HFFc6 (cell line): ENCODE results near the gene MBOAT1. TPM values are rescaled to one million over a fixed set of nuclear protein-coding genes. Genes with fewer than 3 reads are reported as not detected.
"Not testable (repeated sequence)": the region's sequence is repeated elsewhere in the genome, so short reads cannot be mapped to it uniquely, and the experiment has no call there.

ENCODE experiments used
- DNase-seq: peaks from one replicate; pipeline ENCODE4 v3.0.0-alpha.2; 2018
- H3K27ac Mint-ChIP-seq: 2 replicates; pipeline ENCODE4 v1.8.0; 2020; ENCODE audit warnings: mild to moderate bottlenecking, mixed read lengths
- H3K27me3 Mint-ChIP-seq: 2 replicates; pipeline ENCODE4 v1.8.0; 2021; ENCODE audit warnings: mild to moderate bottlenecking, moderate library complexity, mixed read lengths; ENCODE audit not compliant: insufficient read depth
- H3K36me3 Mint-ChIP-seq: 2 replicates; pipeline ENCODE4 v1.8.0; 2021; ENCODE audit warnings: low read depth, mixed read lengths
- H3K4me1 Mint-ChIP-seq: 2 replicates; pipeline ENCODE4 v1.8.0; 2020; ENCODE audit warnings: low read depth, mixed read lengths
- H3K4me3 Mint-ChIP-seq: 2 replicates; pipeline ENCODE4 v1.8.0; 2020; ENCODE audit warnings: mild to moderate bottlenecking, moderate library complexity, mixed read lengths
- H3K9me3 Mint-ChIP-seq: 2 replicates; pipeline ENCODE4 v1.8.0; 2020; ENCODE audit warnings: mild to moderate bottlenecking, mixed read lengths
- total RNA-seq, 6 experiments: library from RNA; stranded (reverse); fragmentation: NEBNext Ultra II Directional; extraction: Animal tissue kit (Norgen Biotek cat#: 25700); gene quantifications; 2 replicates in 1 of 6; 3 replicates in 5 of 6; pipeline ENCODE4 v1.2.3, GENCODE V29; 2021
- TF ChIP-seq, protein P1 (sequence below): fragments of 200-600 bp; sonication (generic); IDR thresholded peaks from 2 replicates; pipeline ENCODE4 v1.5.0; 2021; ENCODE audit warnings: antibody characterized with exemption, mild to moderate bottlenecking

MBOAT1 gene
- total RNA-seq, 6 experiments from 2014 or later: 5.4 to 7.7 (median 6.1) TPM

DNA sequence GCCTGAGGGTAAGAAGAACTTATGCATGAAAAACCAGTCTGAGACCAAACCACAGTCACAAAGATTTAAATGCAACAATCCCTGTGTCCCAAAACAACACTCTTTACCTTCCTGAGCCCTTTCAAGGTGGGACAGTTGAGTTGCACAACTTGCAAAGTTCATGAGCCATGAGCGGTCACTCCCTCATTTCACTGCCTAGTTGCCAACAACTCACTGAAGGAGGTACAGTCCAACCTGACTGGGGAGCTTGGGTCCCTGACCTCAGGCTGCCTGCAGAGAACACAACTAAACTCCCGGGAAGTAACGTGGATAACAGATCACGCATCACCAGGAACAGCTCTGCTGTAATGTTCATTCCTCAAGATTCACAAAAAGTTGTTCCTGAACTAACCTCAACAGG lies 69.4 kb downstream of the MBOAT1 start:
- Mint-ChIP-seq H3K9me3 (no peaks in the 10 kb centered on the region), H3K36me3 (peaks cover 19% of the 10 kb centered on the region), H3K27me3 (no peaks in the 10 kb centered on the region), H3K27ac (no peak overlapping the region), H3K4me1 (peaks cover 5% of the 10 kb centered on the region; the same call in 1 of the 2 replicates), H3K4me3 (no peak overlapping the region)
- TF ChIP-seq, protein P1, sequence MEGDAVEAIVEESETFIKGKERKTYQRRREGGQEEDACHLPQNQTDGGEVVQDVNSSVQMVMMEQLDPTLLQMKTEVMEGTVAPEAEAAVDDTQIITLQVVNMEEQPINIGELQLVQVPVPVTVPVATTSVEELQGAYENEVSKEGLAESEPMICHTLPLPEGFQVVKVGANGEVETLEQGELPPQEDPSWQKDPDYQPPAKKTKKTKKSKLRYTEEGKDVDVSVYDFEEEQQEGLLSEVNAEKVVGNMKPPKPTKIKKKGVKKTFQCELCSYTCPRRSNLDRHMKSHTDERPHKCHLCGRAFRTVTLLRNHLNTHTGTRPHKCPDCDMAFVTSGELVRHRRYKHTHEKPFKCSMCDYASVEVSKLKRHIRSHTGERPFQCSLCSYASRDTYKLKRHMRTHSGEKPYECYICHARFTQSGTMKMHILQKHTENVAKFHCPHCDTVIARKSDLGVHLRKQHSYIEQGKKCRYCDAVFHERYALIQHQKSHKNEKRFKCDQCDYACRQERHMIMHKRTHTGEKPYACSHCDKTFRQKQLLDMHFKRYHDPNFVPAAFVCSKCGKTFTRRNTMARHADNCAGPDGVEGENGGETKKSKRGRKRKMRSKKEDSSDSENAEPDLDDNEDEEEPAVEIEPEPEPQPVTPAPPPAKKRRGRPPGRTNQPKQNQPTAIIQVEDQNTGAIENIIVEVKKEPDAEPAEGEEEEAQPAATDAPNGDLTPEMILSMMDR: no peak
- no peak for DNase-seq

DNA sequence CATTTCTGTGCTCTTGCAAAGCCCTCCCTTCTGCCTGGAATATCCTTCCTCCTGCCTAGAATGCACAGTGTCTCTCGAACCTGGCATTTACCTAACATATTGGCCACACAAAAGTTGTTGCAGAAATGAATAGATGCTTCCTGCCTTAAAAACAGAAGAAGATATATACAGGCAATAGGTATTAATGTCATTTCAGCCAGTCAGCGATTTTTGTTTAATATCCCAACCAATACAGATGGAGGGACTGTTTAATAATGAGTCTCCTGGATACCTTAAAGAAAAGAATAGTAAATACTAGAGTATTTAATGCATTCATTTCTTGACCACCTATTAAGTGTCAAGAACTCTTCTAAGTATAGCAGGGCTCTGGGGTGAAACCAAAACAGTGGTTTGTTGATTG lies 70.3 kb downstream of the MBOAT1 start:
- no peak overlapping the region for H3K4me3 Mint-ChIP-seq
- no peaks in the 10 kb centered on the region for H3K9me3 Mint-ChIP-seq
- DNase-seq: no peak
- TF ChIP-seq, protein P1: no peak
- peaks cover 17% of the 10 kb centered on the region for H3K36me3 Mint-ChIP-seq
- no peak overlapping the region for H3K27ac Mint-ChIP-seq
- H3K27me3 Mint-ChIP-seq: no peaks in the 10 kb centered on the region
- H3K4me1 Mint-ChIP-seq: peaks cover 8% of the 10 kb centered on the region; the same call in 1 of the 2 replicates

DNA sequence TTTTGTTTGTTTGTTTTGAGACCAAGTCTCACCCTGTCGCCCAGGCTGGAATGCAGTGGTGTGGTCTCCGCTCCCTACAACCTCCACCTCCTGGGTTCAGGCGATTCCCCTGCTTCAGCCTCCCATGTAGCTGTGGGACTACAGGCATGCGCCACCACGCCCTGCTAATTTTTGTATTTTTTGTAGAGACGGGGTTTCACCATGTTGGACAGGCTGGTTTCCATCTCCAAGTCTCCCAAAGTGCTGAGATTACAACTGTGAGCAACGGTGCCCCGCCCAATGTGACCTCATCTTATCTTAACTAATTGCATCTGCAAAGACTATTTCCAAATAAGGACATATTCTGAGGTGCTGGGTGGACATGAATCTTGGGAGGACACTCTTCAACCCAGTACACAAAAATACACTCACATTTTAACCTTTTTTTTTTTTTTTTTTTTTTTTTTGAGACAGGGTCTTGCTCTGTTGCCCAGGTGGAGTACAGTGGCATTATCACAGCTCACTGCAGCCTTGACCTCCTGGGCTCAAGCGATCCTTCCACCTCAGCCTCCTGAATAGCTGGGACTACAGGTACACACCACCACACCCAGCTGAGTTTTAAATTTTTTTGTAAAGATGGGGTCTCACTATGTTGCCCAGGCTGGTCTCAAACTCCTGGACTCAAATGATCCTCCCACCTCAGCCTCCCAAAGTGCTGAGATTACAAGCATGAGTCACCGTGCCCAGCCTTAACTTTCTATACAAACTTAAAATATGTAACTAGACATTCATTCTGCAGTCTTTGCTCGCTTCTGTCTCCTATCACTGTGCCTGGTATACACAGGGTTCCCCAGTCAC lies 72.9 kb downstream of the MBOAT1 start:
- H3K4me1 Mint-ChIP-seq, DNase-seq, H3K36me3 Mint-ChIP-seq, H3K27ac Mint-ChIP-seq, H3K4me3 Mint-ChIP-seq, H3K9me3 Mint-ChIP-seq, H3K27me3 Mint-ChIP-seq: not testable (repeated sequence)

DNA sequence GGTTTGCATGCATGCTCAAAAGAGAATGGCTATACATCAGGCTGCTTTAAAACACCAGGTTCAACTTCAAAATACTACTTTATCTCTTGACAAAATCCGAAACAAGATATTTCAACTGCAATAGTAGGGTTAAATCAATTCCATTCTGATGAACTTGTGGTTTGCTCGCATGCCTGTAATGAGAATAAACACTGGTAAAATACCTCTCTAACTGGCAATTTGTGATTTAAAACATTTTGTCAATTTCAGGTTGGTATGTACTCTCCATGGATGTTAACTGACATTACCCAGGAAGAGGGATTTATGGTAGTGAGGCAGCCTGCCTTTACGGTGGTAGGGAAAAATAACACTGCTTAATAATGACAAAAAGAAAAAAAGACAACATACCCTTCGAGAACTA lies 74.4 kb downstream of the MBOAT1 start:
- Mint-ChIP-seq H3K27ac (no peak overlapping the region), H3K27me3 (no peaks in the 10 kb centered on the region), H3K36me3 (peaks cover 10% of the 10 kb centered on the region), H3K4me3 (no peak overlapping the region), H3K4me1 (peaks cover 8% of the 10 kb centered on the region; the same call in 1 of the 2 replicates), H3K9me3 (no peaks in the 10 kb centered on the region)
- TF ChIP-seq, protein P1: no peak
- no peak for DNase-seq

DNA sequence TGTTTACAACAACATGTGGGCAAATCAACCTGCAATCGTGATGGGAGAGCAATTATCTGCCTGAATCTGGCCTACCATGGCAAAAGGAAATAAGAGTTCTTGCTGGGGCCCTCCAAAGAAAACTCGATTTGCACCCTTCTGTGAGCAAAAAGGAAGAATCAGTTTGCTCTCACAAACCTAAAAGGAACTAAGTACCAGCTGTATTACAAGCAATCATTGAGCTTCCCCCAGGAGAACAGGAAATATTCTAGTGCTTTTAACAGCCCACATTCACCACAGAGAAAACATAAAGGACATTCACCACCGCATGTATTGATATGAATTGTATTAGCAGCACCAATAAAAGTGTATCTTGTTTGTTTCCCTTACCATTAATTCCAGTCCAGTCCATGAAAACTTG lies 75.0 kb downstream of the MBOAT1 start:
- Mint-ChIP-seq H3K27ac (no peak overlapping the region), H3K9me3 (no peaks in the 10 kb centered on the region), H3K4me3 (no peak overlapping the region), H3K27me3 (no peaks in the 10 kb centered on the region), H3K4me1 (peaks cover 8% of the 10 kb centered on the region; the same call in 1 of the 2 replicates), H3K36me3 (peaks cover 10% of the 10 kb centered on the region)
- DNase-seq: no peak
- TF ChIP-seq, protein P1: no peak

DNA sequence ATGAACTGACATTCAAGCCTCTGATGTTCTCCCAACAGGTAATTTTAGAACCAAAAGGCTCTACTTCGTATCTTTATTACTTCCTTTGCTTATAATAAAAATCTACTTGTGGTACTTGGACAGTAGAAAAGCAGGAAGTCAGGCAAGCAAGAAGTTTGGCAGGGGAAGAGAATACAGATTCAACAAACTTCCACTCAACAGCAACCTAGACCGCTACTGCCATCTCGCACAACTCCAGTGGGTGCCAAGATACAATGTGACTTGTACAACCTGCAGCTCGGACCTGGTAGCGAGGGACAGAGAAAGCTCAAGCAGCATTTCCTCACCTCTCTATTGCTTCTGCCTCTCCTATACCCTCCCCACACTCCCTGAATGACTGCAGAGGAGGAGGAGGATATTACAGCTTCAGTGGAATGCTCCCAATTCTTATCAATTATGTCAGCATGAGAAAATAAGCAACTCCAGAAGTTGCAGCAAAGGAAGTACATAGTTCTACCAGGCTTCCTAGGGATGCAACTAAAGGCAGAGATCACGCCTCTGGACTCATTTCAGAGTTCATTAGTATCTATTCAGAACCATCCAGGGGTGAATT lies 76.5 kb downstream of the MBOAT1 start:
- Mint-ChIP-seq H3K27me3 (no peaks in the 10 kb centered on the region), H3K9me3 (no peaks in the 10 kb centered on the region), H3K36me3 (peaks cover 13% of the 10 kb centered on the region), H3K4me3 (no peak overlapping the region), H3K4me1 (peaks cover 8% of the 10 kb centered on the region; the same call in 1 of the 2 replicates), H3K27ac (no peak overlapping the region)
- DNase-seq: no peak
- TF ChIP-seq, protein P1: no peak
